SK-N-SH treated with all-trans-retinoic acid at 6 μM for 48 hours (cell line): ENCODE data around the gene CHST15.

Source experiments
- ATAC-seq: fragments of 200-7000 bp; cut with Tn5 transposase; 3 replicates; pipeline ENCODE4 v1.9.1; 2020; ENCODE audit warnings: mild to moderate bottlenecking, moderate library complexity
- ARNTL ChIP-seq: fragments of 450-650 bp; formaldehyde crosslinking; IDR thresholded peaks from 2 replicates; pipeline ENCODE4 v1.5.0; 2020; ENCODE audit warnings: low read depth, mild to moderate bottlenecking, moderate library complexity, borderline replicate concordance
- BACH2 ChIP-seq: fragments of 250-450 bp; sonication (Bioruptor Pico); IDR thresholded peaks from 2 replicates; pipeline ENCODE4 v1.9.0; 2021; ENCODE audit warnings: mild to moderate bottlenecking, borderline replicate concordance
- CSDC2 ChIP-seq: fragments of 250-450 bp; sonication (Bioruptor Pico); IDR thresholded peaks from 2 replicates; pipeline ENCODE4 v1.5.0; 2020; ENCODE audit warnings: mild to moderate bottlenecking, moderate library complexity
- ESRRG ChIP-seq: fragments of 250-450 bp; sonication (Bioruptor Pico); IDR thresholded peaks from 2 replicates; pipeline ENCODE4 v1.6.1; 2021; ENCODE audit warnings: mild to moderate bottlenecking
- ISL1 ChIP-seq: fragments of 250-450 bp; sonication (Bioruptor Pico); IDR thresholded peaks from 2 replicates; pipeline ENCODE4 v2.1.2; 2022; ENCODE audit warnings: mild to moderate bottlenecking, moderate library complexity
- OSR1 ChIP-seq: fragments of 250-450 bp; sonication (Bioruptor Pico); IDR thresholded peaks from 2 replicates; pipeline ENCODE4 v1.8.0; 2022; ENCODE audit warnings: moderate library complexity, mild to moderate bottlenecking, inconsistent platforms
- RARB ChIP-seq: fragments of 250-450 bp; sonication (Bioruptor Pico); IDR thresholded peaks from 2 replicates; pipeline ENCODE4 v1.8.0; 2021; ENCODE audit warnings: mild to moderate bottlenecking, moderate library complexity
- SNAI2 ChIP-seq: fragments of 250-450 bp; sonication (Bioruptor Pico); IDR thresholded peaks from 2 replicates; pipeline ENCODE4 v1.5.0; 2020; ENCODE audit warnings: mild to moderate bottlenecking, moderate library complexity
- TCF4 ChIP-seq: fragments of 250-450 bp; sonication (Bioruptor Pico); IDR thresholded peaks from 2 replicates; pipeline ENCODE4 v1.8.0; 2021; ENCODE audit warnings: mild to moderate bottlenecking, moderate library complexity, borderline replicate concordance
- TOX ChIP-seq: fragments of 250-450 bp; sonication (Bioruptor Pico); IDR thresholded peaks from 2 replicates; pipeline ENCODE4 v1.8.0; 2021; ENCODE audit warnings: mild to moderate bottlenecking, moderate library complexity, borderline replicate concordance
- ZC3H10 ChIP-seq: fragments of 250-450 bp; sonication (Bioruptor Pico); IDR thresholded peaks from 2 replicates; pipeline ENCODE4 v1.5.1; 2021; ENCODE audit warnings: mild to moderate bottlenecking, moderate library complexity
- ZFP3 ChIP-seq: fragments of 250-450 bp; sonication (Bioruptor Pico); IDR thresholded peaks from 2 replicates; pipeline ENCODE4 v1.5.0; 2020; ENCODE audit warnings: mild to moderate bottlenecking, moderate library complexity
- ZFP30 ChIP-seq: fragments of 450-650 bp; formaldehyde crosslinking; IDR thresholded peaks from 2 replicates; pipeline ENCODE4 v1.5.0; 2022; ENCODE audit warnings: mild to moderate bottlenecking, moderate library complexity
- ZNF565 ChIP-seq: fragments of 450-650 bp; formaldehyde crosslinking; conservative IDR thresholded peaks from 2 replicates; pipeline ENCODE4 v1.5.0; 2020; ENCODE audit warnings: low read depth, mild to moderate bottlenecking, moderate library complexity
- ZNF70 ChIP-seq: fragments of 450-650 bp; formaldehyde crosslinking; IDR thresholded peaks from 2 replicates; pipeline ENCODE4 v1.5.0; 2020; ENCODE audit warnings: mild to moderate bottlenecking, moderate library complexity
- TF ChIP-seq, protein P1 (sequence below): fragments of 250-450 bp; sonication (Bioruptor Pico); IDR thresholded peaks from 2 replicates; pipeline ENCODE4 v1.8.0; 2020; ENCODE audit warnings: mild to moderate bottlenecking, moderate library complexity, borderline replicate concordance
- TF ChIP-seq, protein P2 (sequence below): fragments of 250-450 bp; sonication (Bioruptor Pico); IDR thresholded peaks from 2 replicates; pipeline ENCODE4 v1.8.0; 2021; ENCODE audit warnings: low read depth, mild to moderate bottlenecking, moderate library complexity, borderline replicate concordance
- TF ChIP-seq, protein P3 (sequence below): fragments of 250-450 bp; sonication (Bioruptor Pico); IDR thresholded peaks from 2 replicates; pipeline ENCODE4 v1.5.1; 2021; ENCODE audit warnings: mild to moderate bottlenecking, moderate library complexity
- TF ChIP-seq, protein P4 (sequence below): fragments of 250-450 bp; sonication (Bioruptor Pico); IDR thresholded peaks from 2 replicates; pipeline ENCODE4 v1.5.1; 2020; ENCODE audit warnings: low read depth, mild to moderate bottlenecking, moderate library complexity

The CHST15 gene

DNA sequence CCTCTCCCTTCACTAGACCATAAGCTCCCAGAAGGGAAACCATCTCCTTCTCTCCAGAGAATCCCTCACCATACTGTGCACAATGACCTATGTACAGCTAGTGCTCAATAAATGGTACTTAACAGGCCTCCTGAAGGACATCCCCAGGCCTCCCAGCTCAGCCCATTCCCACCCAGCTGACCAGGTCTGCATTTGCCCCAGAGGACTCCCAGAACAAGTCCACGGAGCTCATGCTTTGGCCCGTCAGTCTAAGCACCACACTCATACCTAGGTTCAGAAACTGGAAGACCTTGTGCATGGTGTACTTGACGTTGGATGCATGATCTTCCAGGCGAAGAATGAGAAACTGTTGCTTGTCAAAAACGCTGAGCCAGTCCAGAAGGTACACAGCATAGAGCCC, 81.3 kb downstream of the CHST15 start:
- TF ChIP-seq ZNF565 (CRISPR knock-in tag) (no peak), BACH2 (no peak)
- TF ChIP-seq, protein P1, sequence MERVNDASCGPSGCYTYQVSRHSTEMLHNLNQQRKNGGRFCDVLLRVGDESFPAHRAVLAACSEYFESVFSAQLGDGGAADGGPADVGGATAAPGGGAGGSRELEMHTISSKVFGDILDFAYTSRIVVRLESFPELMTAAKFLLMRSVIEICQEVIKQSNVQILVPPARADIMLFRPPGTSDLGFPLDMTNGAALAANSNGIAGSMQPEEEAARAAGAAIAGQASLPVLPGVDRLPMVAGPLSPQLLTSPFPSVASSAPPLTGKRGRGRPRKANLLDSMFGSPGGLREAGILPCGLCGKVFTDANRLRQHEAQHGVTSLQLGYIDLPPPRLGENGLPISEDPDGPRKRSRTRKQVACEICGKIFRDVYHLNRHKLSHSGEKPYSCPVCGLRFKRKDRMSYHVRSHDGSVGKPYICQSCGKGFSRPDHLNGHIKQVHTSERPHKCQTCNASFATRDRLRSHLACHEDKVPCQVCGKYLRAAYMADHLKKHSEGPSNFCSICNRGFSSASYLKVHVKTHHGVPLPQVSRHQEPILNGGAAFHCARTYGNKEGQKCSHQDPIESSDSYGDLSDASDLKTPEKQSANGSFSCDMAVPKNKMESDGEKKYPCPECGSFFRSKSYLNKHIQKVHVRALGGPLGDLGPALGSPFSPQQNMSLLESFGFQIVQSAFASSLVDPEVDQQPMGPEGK (CRISPR knock-in tag), result no peak
- no peak for ATAC-seq

DNA sequence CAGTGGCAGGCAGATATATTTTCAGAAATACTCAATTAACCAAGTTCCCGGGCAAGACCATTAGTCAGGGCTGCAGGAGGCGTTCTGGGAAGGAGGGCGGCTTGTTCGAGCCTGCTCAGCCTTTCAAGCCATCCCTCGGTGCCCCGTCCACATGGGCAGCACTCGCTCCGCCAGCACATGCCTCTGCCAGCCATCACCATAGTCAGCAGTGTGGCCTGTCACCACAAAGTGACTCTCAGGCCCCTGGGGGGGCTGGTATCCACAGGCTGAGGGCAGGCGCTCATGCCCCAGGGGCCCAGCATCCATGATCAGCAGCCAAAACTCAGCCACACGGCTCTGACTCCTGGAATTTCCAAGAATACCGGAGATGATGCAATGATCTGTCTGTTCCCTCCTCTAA, 81.9 kb downstream of the CHST15 start:
- no peak for ATAC-seq
- no peak for TF ChIP-seq TCF4 (CRISPR knock-in tag)
- no peak for TF ChIP-seq ZNF70 (CRISPR knock-in tag)
- TF ChIP-seq, all 23 proteins: peak for 0

DNA sequence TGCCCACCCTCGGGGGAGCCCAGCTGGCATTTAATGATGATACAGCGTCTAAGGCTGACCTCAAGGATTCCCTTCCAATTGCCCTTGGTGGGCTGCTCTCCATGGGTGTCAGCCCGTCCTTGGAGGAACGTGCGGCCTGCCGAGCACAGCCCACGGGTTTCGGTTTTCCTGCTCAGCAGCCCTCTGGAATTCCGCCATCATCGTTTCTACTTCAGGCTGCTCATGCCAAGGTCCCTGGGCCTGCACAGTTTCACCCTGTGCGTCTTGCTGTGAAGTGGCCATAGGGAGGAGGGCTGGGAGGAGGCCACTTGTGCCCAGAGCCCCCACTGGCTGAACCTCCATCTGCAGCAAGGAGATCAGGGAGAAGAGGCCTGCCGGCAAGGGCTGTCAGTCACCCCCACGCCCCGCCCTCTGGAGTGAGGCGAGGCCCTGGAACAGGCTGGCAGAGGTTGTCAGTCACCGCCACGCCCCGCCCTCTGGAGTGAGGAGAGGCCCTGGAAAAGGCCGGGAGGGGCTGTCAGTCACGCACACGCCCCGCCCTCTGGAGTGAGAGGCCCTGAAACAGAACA, 82.8 kb downstream of the CHST15 start:
- no peak for ATAC-seq
- TF ChIP-seq, protein P2, sequence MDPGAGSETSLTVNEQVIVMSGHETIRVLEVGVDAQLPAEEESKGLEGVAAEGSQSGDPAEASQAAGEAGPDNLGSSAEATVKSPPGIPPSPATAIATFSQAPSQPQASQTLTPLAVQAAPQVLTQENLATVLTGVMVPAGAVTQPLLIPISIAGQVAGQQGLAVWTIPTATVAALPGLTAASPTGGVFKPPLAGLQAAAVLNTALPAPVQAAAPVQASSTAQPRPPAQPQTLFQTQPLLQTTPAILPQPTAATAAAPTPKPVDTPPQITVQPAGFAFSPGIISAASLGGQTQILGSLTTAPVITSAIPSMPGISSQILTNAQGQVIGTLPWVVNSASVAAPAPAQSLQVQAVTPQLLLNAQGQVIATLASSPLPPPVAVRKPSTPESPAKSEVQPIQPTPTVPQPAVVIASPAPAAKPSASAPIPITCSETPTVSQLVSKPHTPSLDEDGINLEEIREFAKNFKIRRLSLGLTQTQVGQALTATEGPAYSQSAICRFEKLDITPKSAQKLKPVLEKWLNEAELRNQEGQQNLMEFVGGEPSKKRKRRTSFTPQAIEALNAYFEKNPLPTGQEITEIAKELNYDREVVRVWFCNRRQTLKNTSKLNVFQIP, result no peak
- TF ChIP-seq TCF4 (CRISPR knock-in tag), result no peak

DNA sequence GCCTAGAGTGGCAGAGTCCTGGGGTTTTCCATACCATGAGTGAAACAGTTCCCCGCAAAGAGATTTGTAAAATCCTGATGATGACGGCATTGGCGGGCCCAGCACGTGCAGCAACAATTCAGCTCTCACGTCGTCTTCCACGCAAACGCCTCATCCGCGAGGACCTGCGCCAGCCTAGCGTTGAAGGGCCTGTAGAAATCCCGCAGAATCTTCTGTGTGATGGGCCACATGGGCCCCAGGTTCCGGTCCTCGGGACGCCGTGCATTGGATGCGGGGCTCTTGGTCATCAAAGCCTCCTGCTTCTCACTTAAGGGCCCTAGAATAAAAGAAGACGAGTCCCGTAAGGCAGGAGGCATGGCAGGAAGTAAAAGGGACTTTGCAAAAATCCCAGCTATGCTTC, 83.4 kb downstream of the CHST15 start:
- no peak for TF ChIP-seq ISL1 (CRISPR knock-in tag)
- TF ChIP-seq, protein P2, result no peak
- no peak for ATAC-seq

DNA sequence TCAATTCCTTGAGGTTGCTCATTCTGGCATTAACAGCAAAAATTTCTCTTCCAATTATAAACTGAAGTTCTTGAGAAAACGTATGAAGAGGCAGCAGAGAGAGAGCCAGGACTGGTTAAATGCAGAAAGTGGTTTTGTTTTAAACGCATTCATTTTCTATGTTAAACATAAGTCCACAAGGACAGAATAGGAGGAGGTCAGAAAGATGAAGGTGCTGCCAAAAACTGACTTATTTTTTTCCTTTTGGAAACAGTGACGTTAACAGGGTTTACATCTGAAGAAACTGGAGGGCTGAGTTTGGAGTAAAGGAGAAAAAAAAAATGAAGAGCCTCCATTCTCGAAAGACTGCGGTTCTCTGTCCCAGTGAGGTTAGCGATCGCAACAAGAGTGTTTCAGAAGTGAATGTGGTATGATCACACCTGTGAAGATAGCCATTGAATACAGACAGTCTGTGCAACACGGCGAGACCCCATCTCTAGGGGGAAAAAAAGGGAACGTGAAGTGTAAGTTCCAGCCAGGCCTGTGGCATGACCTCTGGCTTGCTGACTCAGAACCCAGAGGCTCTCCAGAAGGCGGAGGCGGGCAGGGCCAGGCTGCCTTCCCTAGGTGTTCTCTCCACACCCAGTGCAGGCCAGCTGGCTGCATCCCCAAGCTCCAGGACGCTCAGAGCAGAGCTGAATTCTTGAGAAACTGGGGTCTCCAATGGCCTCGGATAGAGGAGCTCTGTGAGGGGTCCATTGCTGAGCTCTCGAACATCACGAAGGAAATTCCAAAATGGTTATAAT, 84.0 kb downstream of the CHST15 start:
- TF ChIP-seq ESRRG (CRISPR knock-in tag) (no peak), ZNF70 (CRISPR knock-in tag) (no peak), ZFP30 (CRISPR knock-in tag) (no peak), BACH2 (no peak), TOX (CRISPR knock-in tag) (no peak), OSR1 (CRISPR knock-in tag) (no peak)
- no peak for ATAC-seq

DNA sequence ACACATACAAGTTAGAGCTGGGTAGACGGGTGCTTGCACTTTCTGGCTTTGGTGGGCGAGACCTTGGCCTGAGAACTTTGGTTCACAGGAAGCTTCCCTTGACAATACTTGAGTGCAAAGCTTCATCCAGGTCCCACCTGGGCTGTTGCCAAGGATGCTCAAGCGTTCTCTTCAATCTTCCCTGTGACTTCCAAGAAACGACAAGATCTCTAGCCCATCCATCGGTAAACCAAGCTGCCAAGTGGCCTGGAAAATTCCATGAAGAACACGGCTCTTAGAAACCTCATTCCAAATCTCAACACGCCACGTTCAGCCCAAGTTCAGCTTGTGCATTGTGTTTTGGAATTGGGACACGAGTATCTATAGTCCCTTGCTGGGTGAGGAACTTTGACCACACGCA, 84.7 kb downstream of the CHST15 start:
- TF ChIP-seq SNAI2, result no peak
- TF ChIP-seq RARB (CRISPR knock-in tag), result no peak
- TF ChIP-seq, protein P3, sequence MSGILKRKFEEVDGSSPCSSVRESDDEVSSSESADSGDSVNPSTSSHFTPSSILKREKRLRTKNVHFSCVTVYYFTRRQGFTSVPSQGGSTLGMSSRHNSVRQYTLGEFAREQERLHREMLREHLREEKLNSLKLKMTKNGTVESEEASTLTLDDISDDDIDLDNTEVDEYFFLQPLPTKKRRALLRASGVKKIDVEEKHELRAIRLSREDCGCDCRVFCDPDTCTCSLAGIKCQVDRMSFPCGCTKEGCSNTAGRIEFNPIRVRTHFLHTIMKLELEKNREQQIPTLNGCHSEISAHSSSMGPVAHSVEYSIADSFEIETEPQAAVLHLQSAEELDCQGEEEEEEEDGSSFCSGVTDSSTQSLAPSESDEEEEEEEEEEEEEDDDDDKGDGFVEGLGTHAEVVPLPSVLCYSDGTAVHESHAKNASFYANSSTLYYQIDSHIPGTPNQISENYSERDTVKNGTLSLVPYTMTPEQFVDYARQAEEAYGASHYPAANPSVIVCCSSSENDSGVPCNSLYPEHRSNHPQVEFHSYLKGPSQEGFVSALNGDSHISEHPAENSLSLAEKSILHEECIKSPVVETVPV (CRISPR knock-in tag), result no peak
- TF ChIP-seq, protein P1 (CRISPR knock-in tag), result no peak
- TF ChIP-seq ZFP3 (CRISPR knock-in tag), result no peak
- TF ChIP-seq ESRRG (CRISPR knock-in tag), result no peak
- TF ChIP-seq, protein P4, sequence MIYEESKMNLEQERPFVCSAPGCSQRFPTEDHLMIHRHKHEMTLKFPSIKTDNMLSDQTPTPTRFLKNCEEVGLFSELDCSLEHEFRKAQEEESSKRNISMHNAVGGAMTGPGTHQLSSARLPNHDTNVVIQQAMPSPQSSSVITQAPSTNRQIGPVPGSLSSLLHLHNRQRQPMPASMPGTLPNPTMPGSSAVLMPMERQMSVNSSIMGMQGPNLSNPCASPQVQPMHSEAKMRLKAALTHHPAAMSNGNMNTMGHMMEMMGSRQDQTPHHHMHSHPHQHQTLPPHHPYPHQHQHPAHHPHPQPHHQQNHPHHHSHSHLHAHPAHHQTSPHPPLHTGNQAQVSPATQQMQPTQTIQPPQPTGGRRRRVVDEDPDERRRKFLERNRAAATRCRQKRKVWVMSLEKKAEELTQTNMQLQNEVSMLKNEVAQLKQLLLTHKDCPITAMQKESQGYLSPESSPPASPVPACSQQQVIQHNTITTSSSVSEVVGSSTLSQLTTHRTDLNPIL (CRISPR knock-in tag), result no peak
- TF ChIP-seq ISL1 (CRISPR knock-in tag), result no peak
- no peak for TF ChIP-seq ARNTL
- TF ChIP-seq ZC3H10, result no peak
- TF ChIP-seq CSDC2 (CRISPR knock-in tag), result no peak
- no peak for TF ChIP-seq TCF4 (CRISPR knock-in tag)
- TF ChIP-seq OSR1 (CRISPR knock-in tag), result no peak
- ATAC-seq, result no peak
